ENCODE results near the gene OR4D1. TPM values are rescaled to one million over a fixed set of nuclear protein-coding genes. Genes with fewer than 3 reads are reported as not detected.

OR4D1 gene
- total and polyA plus RNA-seq, 5 experiments from 2014 or later, result 1.6 to 3.0 (median 2.9) TPM

DNA sequence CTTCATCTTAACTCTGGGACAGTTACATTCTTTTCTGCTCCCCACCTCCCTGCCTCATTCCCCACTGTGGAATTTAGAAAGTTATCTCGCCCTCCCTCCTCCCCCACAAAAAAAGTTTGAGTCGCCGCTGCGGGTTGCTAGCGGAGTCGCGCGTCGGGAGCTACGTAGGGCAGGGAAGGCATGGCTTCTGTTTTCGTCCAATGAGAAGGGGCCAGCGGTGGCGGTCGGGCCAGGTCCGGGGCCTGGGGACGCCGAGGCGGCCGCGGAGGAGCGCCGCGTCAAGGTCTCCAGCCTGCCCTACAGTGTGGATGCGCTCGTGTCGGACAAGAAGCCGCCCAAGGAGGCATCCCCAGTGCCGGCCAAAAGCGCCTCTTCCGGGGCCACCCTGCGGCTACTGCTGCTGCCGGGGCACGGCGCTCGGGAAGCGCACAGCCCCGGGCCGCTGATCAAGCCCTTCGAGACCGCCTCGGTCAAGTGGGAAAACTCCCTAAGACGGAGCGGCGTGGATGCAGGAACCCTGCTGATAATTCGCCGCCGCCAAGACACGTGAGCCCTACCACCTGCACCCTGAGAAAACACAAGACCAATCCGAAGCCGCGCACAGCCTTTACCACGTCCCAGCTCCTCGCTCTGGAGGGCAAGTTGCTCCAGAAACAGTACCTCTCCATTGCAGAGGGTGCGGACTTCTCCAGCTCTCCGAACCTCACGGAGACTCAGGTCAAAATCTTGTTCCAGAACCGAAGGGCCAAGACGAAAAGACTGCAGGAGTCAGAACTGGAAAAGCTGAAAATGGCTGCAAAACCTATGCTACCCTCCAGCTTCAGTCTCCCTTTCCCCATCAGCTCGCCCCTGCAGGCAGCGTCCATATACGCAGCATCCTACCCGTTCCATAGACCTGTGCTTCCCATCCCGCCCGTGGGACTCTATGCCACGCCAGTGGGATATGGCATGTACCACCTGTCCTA lies 8.9 kb downstream of the OR4D1 start:
- Mint-ChIP-seq H3K36me3 (peaks cover 2 to 26% (median 15%) of the 10 kb centered on the region in 3 donors), H3K27ac (peak overlapping the region; percentile 93 to 99 (median 96)), H3K4me3 (peak overlapping the region; percentile 92 to 99 (median 95)), H3K9me3 (peaks cover 2 to 12% (median 7%) of the 10 kb centered on the region in 9 donors), H3K27me3 (peaks cover 0 to 3% (median 0%) of the 10 kb centered on the region in 5 donors), H3K4me1 (peaks cover 32 to 75% (median 65%) of the 10 kb centered on the region in 4 donors)
- DNase-seq, result peak; percentile 30 to 77 (median 54)
- peak; percentile 66 to 69 for ATAC-seq
- POLR2A ChIA-PET, result interaction anchor here (0.7 to 2.1 kb wide), 7 partner anchors 8 to 304 kb away, joined by 3 to 15 read pairs (median 4); partner anchors contain the start of genes MKS1 and OR4D2

DNA sequence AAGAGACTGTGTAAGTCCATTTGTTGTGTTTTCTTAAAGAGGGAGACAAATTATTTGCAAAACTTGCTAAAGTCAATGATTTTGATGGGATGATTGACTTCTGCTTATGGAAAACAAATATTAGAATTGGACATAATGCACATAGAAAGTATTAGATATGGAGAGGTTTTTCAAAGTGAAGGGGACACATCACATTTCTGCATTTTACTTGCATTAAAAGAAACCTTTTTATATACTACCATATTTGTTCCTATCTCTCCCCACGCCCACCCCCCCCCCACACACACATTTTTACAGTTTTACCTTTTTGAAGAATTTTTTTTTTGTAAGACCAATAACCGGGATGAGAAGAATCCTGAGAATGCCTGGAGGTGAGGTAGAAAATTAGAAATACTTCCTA lies 10.0 kb downstream of the OR4D1 start:
- peaks cover 2 to 12% (median 7%) of the 10 kb centered on the region in 9 donors for H3K9me3 Mint-ChIP-seq
- peak overlapping the region; percentile 19 to 95 (median 46) for H3K4me3 Mint-ChIP-seq

DNA sequence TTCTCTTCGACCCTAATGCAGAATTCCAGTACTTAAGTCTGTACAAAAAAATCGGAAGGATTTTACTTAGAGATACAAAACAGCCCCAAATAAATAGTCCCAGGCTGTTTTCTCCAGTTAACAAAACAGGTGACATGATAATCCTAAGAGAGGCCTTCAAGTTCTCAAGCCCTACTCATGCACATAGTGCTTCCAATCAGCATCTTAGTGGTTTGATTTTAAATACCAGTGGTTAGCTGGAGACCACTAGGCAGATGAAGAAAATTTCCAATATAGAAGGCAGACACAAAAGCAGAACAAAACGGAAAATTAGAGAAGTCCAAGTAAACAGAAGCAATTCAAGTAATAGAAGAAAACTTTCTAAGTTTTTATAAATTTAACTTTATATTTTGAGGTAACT lies 13.4 kb downstream of the OR4D1 start:
- ATAC-seq, result no peak
- H3K36me3 Mint-ChIP-seq, result peaks cover 2 to 16% (median 14%) of the 10 kb centered on the region in 3 donors
- DNase-seq, result no peak
- H3K27ac Mint-ChIP-seq, result no peak overlapping the region
- no peak overlapping the region for H3K4me3 Mint-ChIP-seq
- peaks cover 15 to 50% (median 25%) of the 10 kb centered on the region in 4 donors for H3K4me1 Mint-ChIP-seq
- H3K27me3 Mint-ChIP-seq, result peaks cover 0 to 6% (median 0%) of the 10 kb centered on the region in 5 donors
- H3K9me3 Mint-ChIP-seq, result peaks cover 0 to 10% (median 1%) of the 10 kb centered on the region in 9 donors
- POLR2A ChIA-PET, result interaction anchor here (1.1 kb wide), 1 partner anchor 10 kb away, joined by 3 read pairs; no protein-coding TSS in a partner anchor

More for the DNA sequence above, 10.0 kb downstream of the OR4D1 start:
- Mint-ChIP-seq H3K27ac (peak overlapping the region in 6 of 10 donors; percentile 31 to 99 (median 72)), H3K36me3 (peaks cover 2 to 26% (median 19%) of the 10 kb centered on the region in 3 donors), H3K27me3 (peaks cover 0 to 3% (median 0%) of the 10 kb centered on the region in 5 donors), H3K4me1 (peaks cover 24 to 65% (median 54%) of the 10 kb centered on the region in 4 donors)
- DNase-seq (no peak), ATAC-seq (no peak)
- POLR2A ChIA-PET, result interaction anchor here (1.7 to 2.1 kb wide), 2 partner anchors 9 to 12 kb away, joined by 4 to 15 read pairs; partner anchors contain the start of gene OR4D2

DNA sequence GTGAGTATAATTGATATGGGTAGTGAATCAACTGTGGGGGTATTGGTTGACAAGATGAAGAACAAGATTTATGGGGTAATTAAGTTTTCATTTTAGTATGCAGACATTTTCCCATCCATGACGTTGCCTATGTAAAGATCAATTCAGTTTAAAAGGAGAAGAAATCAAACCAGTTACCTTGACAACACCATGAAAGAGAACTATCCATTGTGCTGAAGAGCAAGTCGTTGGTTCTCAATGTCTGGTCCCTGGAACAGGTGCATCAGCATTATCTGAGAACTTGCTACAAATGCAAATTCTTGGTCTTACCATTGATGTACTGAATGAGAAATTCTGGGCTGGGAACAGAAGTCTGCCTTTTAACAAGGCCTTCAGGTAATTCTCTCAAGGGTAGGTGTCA lies 17.8 kb downstream of the OR4D1 start:
- Mint-ChIP-seq H3K36me3 (peaks cover 0 to 6% (median 0%) of the 10 kb centered on the region in 3 donors), H3K4me1 (peaks cover 38 to 59% (median 40%) of the 10 kb centered on the region in 4 donors), H3K27me3 (peaks cover 0 to 5% (median 0%) of the 10 kb centered on the region in 5 donors), H3K27ac (no peak overlapping the region), H3K9me3 (peaks cover 0 to 5% (median 0%) of the 10 kb centered on the region in 9 donors), H3K4me3 (no peak overlapping the region)
- DNase-seq (peak in 2 of 10 donors; percentile 13 to 30), ATAC-seq (no peak)
- POLR2A ChIA-PET, result no interaction called here

DNA sequence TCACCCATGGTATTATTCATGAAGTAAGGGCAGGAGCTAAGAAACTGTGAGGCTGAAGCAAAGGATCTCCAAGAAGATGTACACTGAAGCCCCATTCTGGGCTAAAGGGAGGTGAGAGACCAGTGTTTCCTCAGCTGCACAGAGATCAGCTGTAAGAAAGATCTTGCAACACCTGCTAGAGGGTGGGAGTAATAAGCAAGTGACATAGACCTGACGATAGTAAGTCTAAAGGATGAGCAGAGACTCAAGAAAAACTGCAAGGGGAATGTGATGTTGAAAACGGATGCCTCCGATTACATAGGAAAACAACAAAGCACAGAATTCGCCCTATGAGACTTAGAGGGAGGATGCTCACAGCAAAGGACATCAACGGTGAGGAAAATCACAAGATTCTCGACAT lies 18.5 kb downstream of the OR4D1 start, which contains the start of gene OR4D2:
Gene OR4D2, plus strand, starts transcription at position 301 of the 400 bp plus-strand sequence. CDS start 2,674 bp downstream, outside the sequence.
- H3K9me3 Mint-ChIP-seq, result peaks cover 0 to 5% (median 0%) of the 10 kb centered on the region in 9 donors
- POLR2A ChIA-PET, result interaction anchor here (1.3 kb wide), 1 partner anchor 10 kb away, joined by 4 read pairs; no protein-coding TSS in a partner anchor
- DNase-seq (no peak), ATAC-seq (no peak)
- peak within 1 kb of the TSS in 7 of 10 donors; percentile 65 to 82 (median 73) for H3K27ac Mint-ChIP-seq
- H3K4me3 Mint-ChIP-seq, result peak within 1 kb of the TSS in 2 of 10 donors; percentile 14 to 41
- peaks cover 0 to 6% (median 0%) of the 10 kb centered on the region in 3 donors for H3K36me3 Mint-ChIP-seq
- peaks cover 0 to 5% (median 0%) of the 10 kb centered on the region in 5 donors for H3K27me3 Mint-ChIP-seq
- H3K4me1 Mint-ChIP-seq, result peaks cover 39 to 62% (median 45%) of the 10 kb centered on the region in 4 donors

DNA sequence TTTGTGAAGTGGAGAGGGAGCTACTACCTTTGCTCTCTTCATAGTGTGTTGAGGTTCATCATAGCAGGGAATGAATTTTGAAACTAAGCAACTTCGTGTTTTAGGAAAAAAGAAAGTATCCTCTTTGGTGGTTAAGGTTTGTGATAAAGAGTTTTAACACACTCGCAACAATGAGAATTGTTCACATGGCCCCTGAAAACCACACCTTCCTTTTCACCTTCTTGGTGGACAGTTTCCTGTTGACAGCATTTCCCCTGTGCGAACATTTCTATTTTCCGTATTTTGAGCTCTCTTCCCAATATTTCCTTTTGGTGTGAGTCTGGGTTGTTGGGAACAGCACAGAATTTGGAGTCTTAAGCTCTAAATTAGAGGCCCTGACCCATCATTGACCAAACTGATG lies 22.4 kb downstream of the OR4D1 start:
- Mint-ChIP-seq H3K4me1 (peaks cover 44 to 60% (median 53%) of the 10 kb centered on the region in 4 donors), H3K4me3 (peak overlapping the region; percentile 36 to 86 (median 68)), H3K9me3 (peaks cover 0 to 5% (median 0%) of the 10 kb centered on the region in 9 donors), H3K36me3 (no peaks in the 10 kb centered on the region), H3K27ac (peak overlapping the region; percentile 64 to 94 (median 91)), H3K27me3 (peaks cover 0 to 6% (median 0%) of the 10 kb centered on the region in 5 donors)
- ATAC-seq, result no peak
- POLR2A ChIA-PET, result interaction anchor here (0.7 to 3.0 kb wide), 9 partner anchors 11 to 49 kb away, joined by 3 to 15 read pairs (median 5); no protein-coding TSS in a partner anchor
- DNase-seq, result peak in 1 of 10 donors; percentile 18

DNA sequence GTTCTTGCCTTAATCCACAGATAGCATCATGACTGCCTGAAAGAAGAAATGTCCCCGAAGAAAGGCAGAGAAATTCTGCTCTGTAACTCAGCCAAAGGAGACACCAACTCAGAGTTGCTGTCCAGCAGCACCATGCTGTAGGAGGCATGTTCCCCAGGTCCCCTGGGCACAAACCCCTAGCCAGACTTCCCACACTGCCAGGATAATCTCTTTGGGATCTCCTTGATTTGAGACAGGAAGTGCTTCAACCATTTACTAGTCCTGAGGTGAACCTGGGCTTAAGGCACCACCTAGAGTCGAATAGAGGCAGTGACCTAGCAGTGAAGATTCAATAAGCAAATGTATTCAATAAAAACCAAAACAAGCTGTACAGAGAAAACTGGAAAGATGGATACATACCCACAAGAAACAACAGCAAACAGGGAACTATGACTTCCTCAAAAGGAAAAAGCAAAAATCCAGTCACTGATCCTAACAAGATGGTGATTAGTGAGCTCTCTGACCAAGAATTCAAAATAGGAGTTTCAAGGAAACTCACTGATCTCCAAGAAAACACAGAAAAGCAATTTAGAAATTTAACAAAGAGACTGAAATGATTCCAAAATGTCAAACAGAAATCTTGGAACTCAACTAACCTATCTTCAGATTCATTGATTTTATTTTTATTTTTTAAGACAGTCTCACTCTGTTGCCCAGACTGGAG lies 24.3 kb downstream of the OR4D1 start:
- DNase-seq, result peak in 8 of 10 donors; percentile 28 to 79 (median 54)
- Mint-ChIP-seq H3K4me3 (peak overlapping the region in 8 of 10 donors; percentile 8 to 58 (median 27)), H3K9me3 (peaks cover 0 to 5% (median 0%) of the 10 kb centered on the region in 9 donors), H3K27me3 (peaks cover 0 to 12% (median 0%) of the 10 kb centered on the region in 5 donors), H3K4me1 (peaks cover 35 to 46% (median 43%) of the 10 kb centered on the region in 4 donors), H3K36me3 (no peaks in the 10 kb centered on the region), H3K27ac (peak overlapping the region in 8 of 10 donors; percentile 0 to 87 (median 70))
- POLR2A ChIA-PET, result interaction anchor here (0.6 to 3.0 kb wide), 5 partner anchors 15 to 51 kb away, joined by 3 to 14 read pairs (median 7); no protein-coding TSS in a partner anchor
- ATAC-seq, result peak; percentile 87 to 94

DNA sequence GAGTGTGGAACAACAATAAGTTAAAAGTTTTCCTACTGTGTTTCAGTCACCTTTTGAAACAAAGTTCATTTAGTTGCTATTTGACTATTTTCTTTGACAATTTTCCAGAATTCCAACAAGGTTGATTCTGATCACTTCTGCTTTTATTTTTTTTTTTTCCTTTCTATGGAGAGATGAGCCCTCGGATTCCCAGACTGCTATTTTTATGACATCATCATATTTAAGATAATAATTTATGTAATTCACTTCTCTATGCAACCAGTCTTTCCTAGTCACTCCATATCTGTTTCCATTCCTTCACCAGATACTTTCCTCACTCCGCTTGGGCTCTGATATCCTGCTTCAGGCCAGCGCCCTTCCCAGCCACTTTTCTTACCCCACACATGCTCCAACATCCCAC lies 26.7 kb downstream of the OR4D1 start:
- ATAC-seq, result no peak

DNA sequence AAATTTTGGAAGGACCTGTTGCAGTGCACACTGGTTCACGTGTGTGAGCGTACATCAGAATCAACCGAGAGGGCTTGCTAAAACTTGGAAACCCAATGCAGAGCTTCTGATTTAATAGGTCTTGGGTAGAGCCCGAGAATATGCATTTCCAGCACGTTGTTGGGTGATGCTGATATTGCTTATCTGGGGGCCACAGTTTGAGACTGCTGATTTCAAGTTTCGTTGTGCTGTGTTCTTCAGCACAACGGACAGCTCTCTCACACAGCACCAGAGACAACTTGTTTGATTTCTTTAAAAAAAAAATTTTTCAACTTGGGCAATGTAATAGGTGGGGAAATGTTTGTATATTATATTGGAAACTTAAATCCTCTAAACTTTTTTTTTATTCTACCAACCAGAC lies 28.0 kb downstream of the OR4D1 start:
- DNase-seq, result peak in 2 of 10 donors; percentile 14 to 15
- Mint-ChIP-seq H3K27me3 (peaks cover 0 to 13% (median 0%) of the 10 kb centered on the region in 5 donors), H3K4me3 (no peak overlapping the region), H3K36me3 (no peaks in the 10 kb centered on the region), H3K9me3 (no peaks in the 10 kb centered on the region), H3K4me1 (peaks cover 11 to 16% (median 14%) of the 10 kb centered on the region in 4 donors), H3K27ac (no peak overlapping the region)
- no peak for ATAC-seq
- POLR2A ChIA-PET, result no interaction called here

More for the DNA sequence above, 26.7 kb downstream of the OR4D1 start:
- Mint-ChIP-seq H3K4me1 (peaks cover 21 to 28% (median 26%) of the 10 kb centered on the region in 4 donors), H3K9me3 (peaks cover 0 to 4% (median 0%) of the 10 kb centered on the region in 9 donors), H3K27ac (no peak overlapping the region), H3K4me3 (no peak overlapping the region), H3K27me3 (peaks cover 0 to 13% (median 0%) of the 10 kb centered on the region in 5 donors), H3K36me3 (no peaks in the 10 kb centered on the region)
- no peak for DNase-seq
- POLR2A ChIA-PET, result no interaction called here

DNA sequence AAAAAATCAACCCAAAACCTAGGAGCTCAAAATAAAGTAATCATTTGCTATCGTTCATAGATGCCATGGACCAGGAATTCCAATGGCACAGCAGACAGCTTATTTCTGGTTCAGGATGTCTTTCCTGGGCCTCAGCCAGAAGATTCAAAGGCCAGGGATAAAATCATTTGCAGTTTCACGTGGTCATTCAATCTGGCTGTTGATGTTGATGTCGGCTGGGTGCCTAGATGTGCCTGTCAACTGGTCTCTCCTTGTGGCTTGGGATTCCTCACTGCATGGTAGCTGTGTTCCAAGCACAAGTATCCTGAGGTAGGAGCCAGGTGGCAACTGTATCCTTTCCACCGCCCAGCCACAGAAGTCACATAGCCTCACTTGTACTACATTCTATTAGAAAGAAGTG lies 33.6 kb downstream of the OR4D1 start:
- H3K27ac Mint-ChIP-seq, result no peak overlapping the region
- no peaks in the 10 kb centered on the region for H3K9me3 Mint-ChIP-seq
- no peak for DNase-seq
- no peak overlapping the region for H3K4me3 Mint-ChIP-seq
- H3K36me3 Mint-ChIP-seq, result no peaks in the 10 kb centered on the region
- no peak for ATAC-seq
- POLR2A ChIA-PET, result no interaction called here
- H3K27me3 Mint-ChIP-seq, result peaks cover 0 to 9% (median 0%) of the 10 kb centered on the region in 5 donors
- H3K4me1 Mint-ChIP-seq, result peaks cover 4 to 7% (median 6%) of the 10 kb centered on the region in 4 donors

DNA sequence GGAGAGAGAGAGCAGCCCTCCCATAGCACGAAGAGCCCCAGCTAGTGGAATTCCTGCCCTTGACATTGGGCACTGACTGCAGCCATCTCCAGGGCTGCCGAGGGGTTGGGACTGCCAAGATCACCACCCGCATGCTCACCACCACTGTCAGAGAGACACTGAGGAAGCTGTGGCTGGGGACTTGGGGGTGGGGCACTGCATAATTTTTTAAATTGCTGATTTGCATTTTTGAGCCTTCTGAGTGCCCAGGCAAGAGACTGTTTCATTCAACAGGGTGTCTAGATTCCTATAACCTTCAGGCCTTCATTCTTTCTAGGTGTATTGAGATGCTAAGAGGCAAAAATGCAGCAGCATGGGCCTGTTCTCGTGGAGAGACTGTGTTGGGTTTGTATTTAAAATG lies 35.3 kb downstream of the OR4D1 start:
- Mint-ChIP-seq H3K27me3 (peaks cover 1 to 15% (median 8%) of the 10 kb centered on the region in 5 donors), H3K27ac (no peak overlapping the region), H3K4me1 (peaks cover 4 to 7% (median 6%) of the 10 kb centered on the region in 4 donors), H3K9me3 (no peaks in the 10 kb centered on the region), H3K4me3 (no peak overlapping the region), H3K36me3 (no peaks in the 10 kb centered on the region)
- DNase-seq (no peak), ATAC-seq (no peak)
- POLR2A ChIA-PET, result no interaction called here
